SKM-1 (cell line): ENCODE measurements around the gene AGBL4.
"Not testable (repeated sequence)": the region's sequence is repeated elsewhere in the genome, so short reads cannot be mapped to it uniquely, and the experiment has no call there.

Source experiments
- DNase-seq: peaks from one replicate; lab custom pipeline; 2025; ENCODE audit not compliant: unreplicated experiment; lab: John Stamatoyannopoulos, UW

AGBL4 gene

DNA sequence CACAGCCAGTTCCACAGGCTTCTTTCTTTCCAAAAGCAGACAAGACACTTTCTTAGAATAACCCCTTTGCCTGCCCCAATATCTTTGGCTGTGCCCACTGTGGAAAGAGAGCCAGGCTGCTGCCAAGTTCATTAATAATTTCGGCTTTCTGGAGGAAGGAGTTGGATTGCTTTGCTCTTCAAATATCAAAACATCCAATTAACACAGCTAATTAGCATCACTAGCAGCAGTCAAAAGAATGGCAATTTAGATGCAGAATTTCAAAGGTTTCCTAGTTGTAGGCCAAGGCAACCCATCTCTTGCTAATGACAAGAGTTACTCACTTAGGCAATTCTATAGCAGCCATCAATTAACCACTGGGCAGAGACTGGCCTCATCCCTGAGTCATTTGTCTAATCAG lies 1460.7 kb downstream of the AGBL4 start:
- DNase-seq = no peak

- DNase-seq = no peak
Measured at GRCh38 chr1:48561444-48561843, 1462.3 kb downstream of the AGBL4 start.

- DNase-seq = no peak
Measured at GRCh38 chr1:48560577-48560976, 1463.2 kb downstream of the AGBL4 start.

- DNase-seq = no peak
Measured at GRCh38 chr1:48560116-48560515, 1463.6 kb downstream of the AGBL4 start.

DNA sequence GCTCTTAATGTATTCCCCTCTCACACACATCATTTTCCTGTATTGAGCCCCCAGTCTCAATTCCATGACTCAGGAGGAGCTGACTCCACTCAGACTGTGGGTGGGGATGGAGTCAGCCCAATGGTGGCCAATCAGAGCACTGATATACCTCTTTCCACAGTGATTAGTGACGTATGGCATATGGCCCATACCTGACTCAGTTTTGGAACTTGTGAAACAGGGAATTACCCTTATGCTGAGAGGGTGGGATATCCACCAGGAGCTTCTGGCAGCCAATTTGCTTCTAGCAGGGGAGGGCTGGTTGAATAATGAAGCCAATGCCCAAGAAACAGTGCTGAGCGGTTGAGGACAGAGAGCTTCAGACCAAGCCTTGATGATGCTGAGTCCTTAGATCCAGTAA lies 1465.4 kb downstream of the AGBL4 start:
- DNase-seq = no peak

GRCh38 chr1:48556186-48556850 lies 1467.4 kb downstream of the AGBL4 start:
- DNase-seq = no peak

- no peak for DNase-seq
Measured at GRCh38 chr1:48555271-48555670, 1468.5 kb downstream of the AGBL4 start.

DNA sequence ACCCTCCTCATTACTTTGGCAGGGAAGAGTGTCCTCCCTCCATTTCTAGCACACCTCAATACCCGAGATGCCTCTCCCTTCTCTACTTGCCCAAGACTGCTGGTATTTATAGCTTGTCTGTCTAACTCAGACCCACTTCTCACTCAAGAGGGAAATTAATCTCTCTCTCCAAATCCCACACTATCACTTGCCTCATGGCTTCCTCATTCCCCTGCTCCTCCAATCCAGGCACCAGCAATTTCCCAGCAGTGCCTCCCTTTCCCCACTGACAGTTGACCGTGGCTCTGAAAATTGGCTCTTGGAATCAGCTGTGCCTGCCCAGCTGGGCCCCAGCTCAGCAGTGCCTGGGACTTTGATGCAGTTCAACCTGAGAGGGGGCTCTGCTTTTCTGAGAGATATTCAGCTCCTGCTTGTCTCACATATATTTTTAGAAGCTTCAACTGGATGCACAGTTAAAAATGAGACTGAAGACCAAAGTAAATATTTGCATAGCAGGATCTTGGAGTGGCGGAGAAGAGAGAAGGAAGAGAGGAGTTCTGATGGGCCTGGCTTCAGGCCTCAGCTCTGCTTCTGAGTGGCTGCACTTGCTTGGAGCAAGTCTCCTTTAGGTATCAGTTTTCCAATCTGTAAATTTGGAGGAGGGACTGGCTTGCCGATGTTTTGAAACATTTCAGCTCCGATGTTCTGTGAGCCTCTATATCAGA lies 1470.7 kb downstream of the AGBL4 start:
- DNase-seq = no peak

DNA sequence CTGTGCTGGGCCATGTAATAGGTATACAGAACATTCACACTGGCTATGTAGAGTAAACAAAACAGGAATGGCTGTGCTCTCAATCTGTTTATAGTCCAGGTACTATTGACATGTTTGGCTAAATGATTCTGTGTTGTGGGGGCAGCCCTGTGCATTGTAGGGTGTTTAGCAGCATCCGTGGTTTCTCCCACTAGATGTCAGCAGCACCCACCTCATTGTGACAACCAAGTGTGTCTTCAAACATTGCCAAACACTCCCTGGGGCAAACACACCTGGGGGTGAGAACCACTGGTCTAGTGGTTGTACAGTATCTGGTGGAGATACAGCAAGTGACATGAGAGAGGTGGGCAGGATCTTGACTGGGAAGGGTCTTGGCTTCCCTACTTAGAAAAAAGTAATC lies 1471.3 kb downstream of the AGBL4 start:
- no peak for DNase-seq

- no peak for DNase-seq
Measured at GRCh38 chr1:48548985-48549384, 1474.8 kb downstream of the AGBL4 start.

GRCh38 chr1:48547561-48548220 lies 1476.1 kb downstream of the AGBL4 start:
- DNase-seq = no peak

GRCh38 chr1:48543854-48544253 lies 1479.9 kb downstream of the AGBL4 start:
- DNase-seq = no peak

GRCh38 chr1:48540587-48540986 lies 1483.2 kb downstream of the AGBL4 start:
- no peak for DNase-seq

- DNase-seq = no peak
Measured at GRCh38 chr1:48536477-48536876, 1487.3 kb downstream of the AGBL4 start.

DNA sequence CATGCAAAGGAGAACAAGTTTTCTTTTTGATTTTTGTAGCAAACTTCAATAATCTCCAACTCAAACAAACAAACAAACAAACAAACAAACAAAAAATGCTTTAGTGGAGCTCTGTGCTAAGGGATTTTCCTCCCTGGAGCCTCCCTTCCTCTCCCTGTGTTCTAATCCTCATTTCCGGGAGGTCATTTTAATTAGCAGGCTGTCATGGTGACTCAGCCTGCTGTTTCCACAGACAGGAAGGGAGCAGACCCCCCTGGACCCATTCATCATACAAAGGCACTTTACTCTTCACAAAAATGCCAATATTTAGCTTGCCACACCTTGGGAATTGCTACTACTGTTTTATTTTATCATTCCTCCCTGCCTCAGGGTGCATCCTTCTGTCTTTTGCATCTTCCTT lies 1490.8 kb downstream of the AGBL4 start:
- DNase-seq = no peak

DNA sequence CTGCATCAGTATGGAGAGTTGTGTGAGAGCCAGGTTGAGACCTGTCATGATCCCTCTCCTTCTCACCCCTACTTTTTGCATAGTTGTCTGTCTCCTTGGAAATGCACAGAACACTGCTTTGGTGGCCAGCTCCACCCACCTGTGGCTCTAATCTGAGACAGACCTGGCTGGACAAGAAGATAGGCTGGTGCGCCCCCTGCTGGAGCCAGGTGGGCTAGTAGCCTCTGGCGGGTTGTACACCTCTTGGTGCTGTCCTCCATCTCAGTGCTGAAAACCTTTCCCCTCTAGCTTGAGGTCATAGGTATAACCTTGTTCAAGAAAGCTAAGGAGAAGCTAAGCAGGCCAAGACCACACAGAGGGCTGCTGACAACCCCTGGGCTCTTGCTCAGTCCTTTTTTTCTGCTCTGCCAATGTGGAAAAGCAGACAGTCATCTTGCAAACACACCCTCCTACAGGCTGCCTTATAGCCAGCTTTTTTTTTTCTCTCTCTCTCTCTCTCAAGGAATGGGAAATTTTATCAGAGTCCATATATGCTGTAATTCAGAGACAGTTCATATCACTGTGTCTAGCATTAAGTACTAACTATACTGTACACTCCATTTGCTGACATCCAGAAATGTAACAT lies 1492.9 kb downstream of the AGBL4 start:
- DNase-seq = no peak

GRCh38 chr1:48527051-48527450 lies 1496.7 kb downstream of the AGBL4 start:
- DNase-seq = no peak

DNA sequence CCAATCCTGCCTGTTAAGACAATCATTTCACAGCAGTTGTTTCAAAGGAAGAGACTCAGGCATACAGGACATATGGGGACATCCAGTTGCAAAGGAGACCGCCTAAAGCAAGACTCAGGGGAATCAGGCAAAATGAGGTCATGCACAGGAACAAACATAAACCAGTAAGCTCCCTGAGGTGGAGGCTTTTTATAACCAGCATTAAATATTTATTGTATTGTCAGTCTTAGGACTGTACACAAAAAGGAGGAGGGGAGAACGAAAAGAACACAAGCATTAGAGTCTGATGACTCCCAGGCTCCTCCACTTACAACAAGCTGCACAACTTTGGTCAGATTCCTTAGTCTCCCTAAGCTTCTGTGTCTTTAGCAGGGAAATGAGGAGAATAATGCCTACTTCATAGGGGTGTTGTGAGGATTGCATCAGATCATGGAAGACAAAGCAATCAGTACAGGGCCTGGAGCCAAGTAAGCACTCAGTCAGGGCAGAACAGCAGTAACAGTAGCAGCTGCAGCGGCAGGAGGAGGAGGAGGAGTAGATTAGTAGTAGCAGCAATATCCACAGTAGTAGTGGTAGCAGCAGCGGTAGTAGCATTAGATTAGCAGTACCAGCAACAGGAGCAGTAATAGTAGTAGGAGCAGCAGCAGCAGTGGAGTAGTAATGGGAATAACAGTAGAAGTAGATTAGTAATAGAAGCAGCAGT lies 1497.6 kb downstream of the AGBL4 start:
- DNase-seq = no peak

GRCh38 chr1:48524892-48525467 lies 1498.8 kb downstream of the AGBL4 start:
- DNase-seq = no peak

- no peak for DNase-seq
Measured at GRCh38 chr1:48523558-48523957, 1500.2 kb downstream of the AGBL4 start.

- DNase-seq = not testable (repeated sequence)
Measured at GRCh38 chr1:48519896-48520295, 1503.9 kb downstream of the AGBL4 start.
